HCT116 (cell line): ENCODE data around the gene MORN4.

Source experiments
- CEBPB ChIP-seq: IDR thresholded peaks from 2 replicates; pipeline ENCODE4 v1.6.1; 2012; ENCODE audit warnings: low read depth
- CTCF ChIP-seq, 3 experiments: fragments of 200-600 bp in 1 of 3; sonication (generic) in 1 of 3; IDR thresholded peaks in 2 of 3; conservative IDR thresholded peaks in 1 of 3; 2 replicates each; pipeline ENCODE4 v1.5.1; 2012 to 2017; ENCODE audit warnings: low read depth in 2 of 3, low read length in 2 of 3, antibody characterized with exemption in 1 of 3, borderline replicate concordance in 1 of 3, control low read depth in 1 of 3, mild to moderate bottlenecking in 1 of 3, mixed read lengths in 1 of 3, mixed run types in 1 of 3, moderate library complexity in 1 of 3; ENCODE audit not compliant: insufficient read depth in 1 of 3
- EZH2 ChIP-seq: fragments of 200-600 bp; sonication (generic); IDR thresholded peaks from 2 replicates; pipeline ENCODE4 v1.6.1; 2017; ENCODE audit warnings: antibody characterized with exemption, mixed run types
- JUND ChIP-seq: IDR thresholded peaks from 2 replicates; pipeline ENCODE4 v1.6.1; 2012
- MAX ChIP-seq: IDR thresholded peaks from 2 replicates; pipeline ENCODE4 v1.6.1; 2012
- POLR2AphosphoS5 ChIP-seq: IDR thresholded peaks from 2 replicates; pipeline ENCODE4 v1.6.1; 2011; ENCODE audit warnings: mild to moderate bottlenecking, low read depth, low read length, moderate library complexity
- SIN3A ChIP-seq: IDR thresholded peaks from 2 replicates; pipeline ENCODE4 v1.6.1; 2012; ENCODE audit warnings: low read depth
- SRF ChIP-seq: IDR thresholded peaks from 2 replicates; pipeline ENCODE4 v1.6.1; 2012; ENCODE audit warnings: low read depth
- YY1 ChIP-seq: IDR thresholded peaks from 2 replicates; pipeline ENCODE4 v1.6.1; 2011; ENCODE audit warnings: low read length, low read depth, moderate library complexity, mild to moderate bottlenecking; ENCODE audit not compliant: insufficient replicate concordance; ENCODE audit errors: extremely low read depth
- ZNF274 ChIP-seq: fragments of 200-500 bp; sonication (Bioruptor generic); IDR thresholded peaks from 2 replicates; pipeline ENCODE4 v1.6.1; 2014; ENCODE audit warnings: mild to moderate bottlenecking, low read depth, low read length, inconsistent platforms

- TF ChIP-seq CTCF (IDR thresholded peaks at IDR 0.05 in 2 of 3, conservative IDR thresholded peaks at IDR 0.05 in 1 of 3; ENCODE audit: borderline replicate concordance in 1 of 3, insufficient read depth in 1 of 3, low read depth in 2 of 3, low read length in 2 of 3) = no peak
- TF ChIP-seq EZH2 = no peak
- TF ChIP-seq ZNF274 = no peak
- no peak for TF ChIP-seq MAX
- TF ChIP-seq YY1 = no peak
- TF ChIP-seq CEBPB = peak; percentile 89
- TF ChIP-seq SIN3A = no peak
- TF ChIP-seq POLR2AphosphoS5 = no peak
- no peak for TF ChIP-seq SRF
- TF ChIP-seq JUND = no peak; the same call in 1 of the 2 replicates
Measured at GRCh38 chr10:97647556-97647955, 14.3 kb upstream of the MORN4 start.
